Neural progenitor cell (in vitro differentiated cells): ENCODE results near the gene FRMD8. TPM values are rescaled to one million over a fixed set of nuclear protein-coding genes. Genes with fewer than 3 reads are reported as not detected.

Experiments used
- DNase-seq: peaks from one replicate; pipeline ENCODE4 v3.0.0-alpha.2; 2016; ENCODE audit warnings: low spot score
- H2AFZ ChIP-seq: fragments of 200-600 bp; sonication (generic); replicated peaks from 2 replicates; pipeline ENCODE4 v1.6.1; 2016; ENCODE audit warnings: antibody characterized with exemption
- H3F3A ChIP-seq: fragments of 200-600 bp; sonication (generic); 2 replicates; pipeline ENCODE4 v1.6.1; 2016; ENCODE audit warnings: antibody characterized with exemption, low read depth
- H3K27ac ChIP-seq: fragments of 200-600 bp; sonication (generic); 2 replicates; pipeline ENCODE4 v1.5.1; 2016; ENCODE audit warnings: mild to moderate bottlenecking
- H3K27me3 ChIP-seq: fragments of 200-600 bp; sonication (generic); 2 replicates; pipeline ENCODE4 v1.6.1; 2016; ENCODE audit warnings: mild to moderate bottlenecking, moderate library complexity
- H3K36me3 ChIP-seq: fragments of 200-600 bp; sonication (generic); 2 replicates; pipeline ENCODE4 v1.5.1; 2016
- H3K4me1 ChIP-seq: fragments of 200-600 bp; sonication (generic); 2 replicates; pipeline ENCODE4 v1.6.1; 2016; ENCODE audit warnings: mixed run types
- H3K4me2 ChIP-seq: fragments of 200-600 bp; sonication (generic); 2 replicates; pipeline ENCODE4 v1.6.1; 2016
- H3K4me3 ChIP-seq: fragments of 200-600 bp; sonication (generic); 2 replicates; pipeline ENCODE4 v1.5.1; 2016
- H3K79me2 ChIP-seq: fragments of 200-600 bp; sonication (generic); 2 replicates; pipeline ENCODE4 v1.6.1; 2016; ENCODE audit warnings: low read depth
- H3K9ac ChIP-seq: fragments of 200-600 bp; sonication (generic); 2 replicates; pipeline ENCODE4 v1.6.1; 2016
- H3K9me3 ChIP-seq: fragments of 200-600 bp; sonication (generic); 2 replicates; pipeline ENCODE4 v1.5.1; 2016; ENCODE audit warnings: low read depth
- H4K20me1 ChIP-seq: fragments of 200-600 bp; sonication (generic); 2 replicates; pipeline ENCODE4 v1.6.1; 2016; ENCODE audit warnings: low read depth
- H3K27ac Mint-ChIP-seq: 3 replicates; pipeline ENCODE4 v1.8.0; 2021; ENCODE audit warnings: mixed read lengths
- H3K27me3 Mint-ChIP-seq: 2 replicates; pipeline ENCODE4 v1.8.0; 2022; ENCODE audit warnings: low read depth, mild to moderate bottlenecking, inconsistent platforms, moderate library complexity, mixed read lengths; ENCODE audit not compliant: insufficient read depth
- H3K36me3 Mint-ChIP-seq: 3 replicates; pipeline ENCODE4 v1.8.0; 2021; ENCODE audit warnings: mixed read lengths
- H3K4me1 Mint-ChIP-seq: 3 replicates; pipeline ENCODE4 v1.8.0; 2021; ENCODE audit warnings: mixed read lengths
- H3K4me3 Mint-ChIP-seq: 3 replicates; pipeline ENCODE4 v1.8.0; 2021; ENCODE audit warnings: mild to moderate bottlenecking, moderate library complexity, mixed read lengths
- H3K9me3 Mint-ChIP-seq: 3 replicates; pipeline ENCODE4 v1.8.0; 2020; ENCODE audit warnings: mixed read lengths
- CTCF ChIP-seq: fragments of 200-600 bp; sonication (generic); IDR thresholded peaks from 2 replicates; pipeline ENCODE4 v1.5.1; 2017; ENCODE audit warnings: antibody characterized with exemption, mild to moderate bottlenecking
- EZH2 ChIP-seq: fragments of 200-600 bp; sonication (generic); IDR thresholded peaks from 2 replicates; pipeline ENCODE4 v1.6.1; 2017; ENCODE audit warnings: antibody characterized with exemption, mild to moderate bottlenecking, moderate library complexity
- EZH2phosphoT487 ChIP-seq: fragments of 200-600 bp; sonication (generic); IDR thresholded peaks from 2 replicates; pipeline ENCODE4 v1.6.1; 2017; ENCODE audit warnings: antibody characterized with exemption
- total RNA-seq: library from RNA; depleted of rRNA; stranded (reverse); fragments of >200 nt; gene quantifications from 2 replicates; pipeline ENCODE4 v1.2.3, GENCODE V29; 2015; ENCODE audit warnings: low replicate concordance

The FRMD8 gene
- total RNA-seq, 1 donor from 2014 or later = 5.8 TPM

DNA sequence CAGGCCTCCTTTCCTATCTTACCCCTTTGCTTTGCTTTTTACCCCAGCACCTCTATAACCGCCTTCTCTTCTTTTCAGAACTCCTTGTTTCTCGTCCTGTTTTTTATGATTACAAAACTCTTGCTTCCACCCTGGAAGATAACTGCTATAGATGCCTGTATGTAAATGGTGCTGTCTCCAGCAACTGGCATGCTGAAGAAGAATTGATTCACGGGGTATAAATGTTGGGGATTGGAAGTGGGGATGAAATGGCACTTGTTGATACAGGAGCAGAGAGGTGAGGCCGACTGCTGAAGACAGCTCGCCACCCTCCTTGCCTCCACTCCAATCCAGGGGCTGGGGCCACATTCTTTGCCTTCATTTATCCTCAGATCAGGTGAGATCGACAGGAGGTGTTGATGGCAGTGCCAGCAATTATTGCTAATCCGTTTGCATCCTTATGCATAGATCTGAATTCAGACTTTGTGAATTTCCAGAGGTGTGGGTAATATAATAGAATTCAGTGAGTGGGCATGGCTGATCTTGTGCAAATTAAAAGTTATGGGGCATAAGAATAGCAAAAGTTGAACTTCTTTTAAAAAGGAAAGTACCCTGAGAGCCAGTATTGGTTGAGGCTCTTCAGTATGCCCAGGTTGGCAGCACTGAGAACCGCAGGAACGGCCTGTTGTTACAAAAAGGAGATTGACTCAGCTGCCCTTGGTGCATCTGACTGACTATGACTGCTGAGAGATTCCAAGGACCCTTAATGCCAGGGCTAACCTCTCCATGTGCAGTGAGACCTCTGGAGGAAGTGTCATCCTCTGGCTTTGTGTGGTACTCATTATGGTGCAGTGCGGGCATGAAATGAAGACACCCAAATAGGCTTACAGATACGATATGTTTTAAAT is 41.5 kb downstream of the FRMD8 start:
- H3K4me3 Mint-ChIP-seq = peak overlapping the region; percentile 36
- Histone ChIP-seq H3K27ac (no peak overlapping the region), H3K79me2 (peaks cover 34% of the 10 kb centered on the region), H3K4me3 (no peak overlapping the region), H3K4me1 (peaks cover 16% of the 10 kb centered on the region), H4K20me1 (peaks cover 4% of the 10 kb centered on the region), H3F3A (peaks cover 6% of the 10 kb centered on the region), H3K27me3 (no peaks in the 10 kb centered on the region), H3K9ac (no peak overlapping the region), H3K36me3 (no peaks in the 10 kb centered on the region), H2AFZ (no peak overlapping the region), H3K9me3 (no peaks in the 10 kb centered on the region), H3K4me2 (no peak overlapping the region)
- peaks cover 5% of the 10 kb centered on the region for H3K36me3 Mint-ChIP-seq
- DNase-seq = no peak
- peaks cover 11% of the 10 kb centered on the region for H3K27me3 Mint-ChIP-seq
- TF ChIP-seq CTCF = no peak
- TF ChIP-seq EZH2phosphoT487 = no peak
- no peak for TF ChIP-seq EZH2
- no peaks in the 10 kb centered on the region for H3K9me3 Mint-ChIP-seq
- H3K27ac Mint-ChIP-seq = no peak overlapping the region
- H3K4me1 Mint-ChIP-seq = peaks cover 66% of the 10 kb centered on the region

DNA sequence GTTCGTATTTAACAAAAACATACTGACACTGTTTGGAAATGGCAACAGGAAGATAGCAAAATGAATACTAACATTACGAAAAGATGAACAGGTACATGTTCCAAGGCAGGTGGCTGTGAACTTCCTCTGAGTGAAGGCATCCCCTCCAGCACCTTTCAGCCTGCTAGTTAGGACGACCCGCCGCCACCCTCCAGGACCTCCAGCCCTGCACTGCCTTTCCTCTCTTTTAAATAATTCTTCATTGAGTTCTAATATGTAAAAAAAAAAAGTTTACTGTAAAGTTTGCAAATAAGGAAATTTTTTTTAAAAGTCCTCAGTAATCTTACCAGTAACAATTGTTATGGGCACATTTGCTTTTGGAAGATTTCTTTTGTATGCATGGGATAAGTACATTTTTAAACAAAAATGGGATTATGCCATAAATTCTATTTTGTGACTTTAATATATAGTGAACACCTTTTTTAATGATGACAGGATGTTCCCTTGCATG is 42.2 kb downstream of the FRMD8 start:
- Histone ChIP-seq H4K20me1 (peaks cover 4% of the 10 kb centered on the region), H3K27me3 (no peaks in the 10 kb centered on the region), H2AFZ (no peak overlapping the region), H3K9ac (no peak overlapping the region), H3K4me1 (peaks cover 16% of the 10 kb centered on the region), H3K4me3 (no peak overlapping the region), H3F3A (peaks cover 3% of the 10 kb centered on the region), H3K36me3 (no peaks in the 10 kb centered on the region), H3K4me2 (no peak overlapping the region), H3K79me2 (peaks cover 28% of the 10 kb centered on the region), H3K9me3 (no peaks in the 10 kb centered on the region), H3K27ac (no peak overlapping the region)
- H3K27ac Mint-ChIP-seq = no peak overlapping the region
- TF ChIP-seq EZH2 (no peak), EZH2phosphoT487 (no peak), CTCF (no peak)
- H3K4me1 Mint-ChIP-seq = peaks cover 61% of the 10 kb centered on the region
- H3K36me3 Mint-ChIP-seq = peaks cover 5% of the 10 kb centered on the region
- no peak for DNase-seq
- no peaks in the 10 kb centered on the region for H3K9me3 Mint-ChIP-seq
- peaks cover 10% of the 10 kb centered on the region for H3K27me3 Mint-ChIP-seq
- peak overlapping the region; percentile 36 for H3K4me3 Mint-ChIP-seq

GRCh38 chr11:65429068-65429681 is 42.7 kb downstream of the FRMD8 start:
- TF ChIP-seq EZH2phosphoT487 (no peak), CTCF (no peak), EZH2 (no peak)
- H2AFZ ChIP-seq = no peak overlapping the region
- peaks cover 4% of the 10 kb centered on the region for H4K20me1 ChIP-seq
- no peaks in the 10 kb centered on the region for H3K9me3 ChIP-seq
- H3K27ac ChIP-seq = no peak overlapping the region
- peaks cover 15% of the 10 kb centered on the region for H3K4me1 ChIP-seq
- peaks cover 55% of the 10 kb centered on the region for H3K4me1 Mint-ChIP-seq
- H3K27me3 ChIP-seq = no peaks in the 10 kb centered on the region
- H3K9ac ChIP-seq = no peak overlapping the region
- DNase-seq = peak; percentile 32
- peaks cover 3% of the 10 kb centered on the region for H3F3A ChIP-seq
- H3K36me3 Mint-ChIP-seq = peaks cover 5% of the 10 kb centered on the region
- no peaks in the 10 kb centered on the region for H3K9me3 Mint-ChIP-seq
- H3K27me3 Mint-ChIP-seq = peaks cover 5% of the 10 kb centered on the region
- H3K4me2 ChIP-seq = no peak overlapping the region
- H3K4me3 ChIP-seq = no peak overlapping the region
- no peak overlapping the region for H3K4me3 Mint-ChIP-seq
- no peaks in the 10 kb centered on the region for H3K36me3 ChIP-seq
- H3K79me2 ChIP-seq = peaks cover 22% of the 10 kb centered on the region
- H3K27ac Mint-ChIP-seq = no peak overlapping the region
